ENCODE data around the gene PAXIP1.

PAXIP1 gene

DNA sequence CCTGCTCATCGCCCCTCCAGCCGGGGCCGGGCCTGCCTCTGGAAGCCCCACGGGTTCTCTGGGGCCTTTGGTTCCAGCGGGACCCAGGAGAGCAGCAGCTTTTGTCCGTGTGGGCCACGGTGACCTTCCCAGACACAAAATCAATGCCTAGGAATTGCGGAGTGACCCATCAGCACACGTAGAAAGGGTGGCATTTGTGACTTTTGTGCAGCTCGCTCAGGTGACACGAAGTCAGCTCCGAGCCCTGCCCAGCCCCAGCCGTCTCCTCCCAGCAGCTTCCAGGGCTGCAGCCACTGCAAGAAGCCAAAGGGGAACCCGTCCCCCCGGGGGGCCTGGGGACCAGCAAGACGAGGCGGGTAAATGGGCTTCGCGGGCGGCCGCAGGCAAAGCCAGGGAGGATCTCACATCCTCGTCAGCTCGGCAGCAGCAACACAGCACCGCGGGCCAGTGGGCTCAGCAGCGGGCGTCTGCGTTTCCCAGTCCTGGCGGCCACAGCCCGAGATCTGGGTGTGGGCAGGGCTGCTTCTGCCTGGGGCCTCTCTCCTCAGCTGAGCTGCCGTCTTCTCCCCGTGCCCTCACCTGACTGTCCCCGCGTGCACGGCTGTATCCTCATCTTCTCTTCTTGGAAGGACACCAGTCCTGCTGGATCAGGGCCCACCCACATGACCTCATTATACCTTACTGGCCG, 88.5 kb downstream of the PAXIP1 start:
- DNase-seq (ENCODE audit: low read depth in 2 of 3, low spot score in 2 of 3), result no peak

DNA sequence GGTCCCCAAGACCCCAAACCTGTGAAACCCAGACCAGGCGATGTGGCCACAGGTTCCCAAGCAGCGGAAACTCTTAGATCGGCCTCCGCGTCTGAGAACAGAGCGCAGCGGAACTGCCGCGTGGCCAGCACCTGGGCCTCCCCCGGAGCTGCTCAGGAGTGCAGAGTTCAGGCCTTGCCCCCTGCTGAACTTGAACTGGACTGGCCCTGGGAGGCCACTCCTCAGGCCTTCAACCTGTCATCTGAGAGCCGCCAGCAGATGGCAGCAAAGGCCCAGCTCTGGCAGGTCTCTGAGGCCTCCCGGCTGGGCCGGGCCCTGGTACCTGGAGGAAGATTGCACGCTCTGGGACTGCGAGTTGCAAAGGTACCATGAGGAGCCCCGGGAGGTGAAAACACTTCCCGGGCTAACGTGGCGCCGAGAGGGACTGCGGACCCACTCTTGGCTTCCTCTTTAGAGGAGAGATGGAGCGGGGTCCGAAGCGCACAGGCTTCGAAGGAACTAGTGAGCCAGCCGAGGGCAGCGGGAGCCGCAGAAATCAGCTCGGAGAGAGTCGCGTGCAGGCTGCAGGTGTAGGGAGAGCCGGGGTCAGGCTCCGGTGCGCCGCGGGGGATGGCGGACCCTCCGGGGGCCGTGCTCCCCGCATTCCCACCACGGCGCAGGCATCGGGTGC, 89.2 kb downstream of the PAXIP1 start:
- peak; percentile 65 to 91 (median 86) for DNase-seq (ENCODE audit: low read depth in 2 of 3, low spot score in 2 of 3)

DNA sequence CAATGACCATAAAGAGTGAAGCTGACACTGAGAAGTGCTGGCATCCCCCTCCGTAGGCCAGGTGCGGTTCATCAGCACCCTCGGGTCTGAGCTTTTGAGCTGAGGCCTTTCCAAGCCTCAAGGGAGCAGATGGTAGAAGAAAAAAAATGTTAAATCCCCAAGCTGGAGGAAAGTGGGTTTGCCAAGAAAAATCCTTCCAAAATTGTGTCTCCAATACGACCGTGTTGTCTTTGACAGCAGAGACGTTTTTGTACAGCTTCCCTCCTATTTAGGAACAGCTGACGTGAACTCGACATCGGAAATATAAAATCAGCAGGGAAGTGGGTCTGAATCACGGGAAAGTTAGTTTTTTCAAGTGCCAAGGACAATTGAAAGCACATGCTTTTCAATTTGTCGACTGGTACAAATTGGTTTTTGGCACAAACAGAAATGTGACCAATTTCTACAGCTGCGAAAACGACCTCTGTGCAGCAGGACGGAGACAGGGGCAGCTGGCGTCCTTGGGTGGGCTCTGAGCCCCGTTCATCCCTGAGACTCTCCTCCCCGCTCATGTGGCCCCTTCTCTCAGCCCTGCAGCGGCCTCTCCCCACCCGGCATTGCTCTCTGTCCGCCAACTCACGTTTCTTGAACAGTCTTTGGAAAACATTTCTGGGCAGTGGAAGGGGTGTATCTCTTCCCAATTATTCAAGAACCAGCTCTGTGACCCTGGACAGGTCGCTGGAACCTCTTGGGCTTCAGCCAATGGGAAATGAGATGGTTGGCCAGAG, 89.9 kb downstream of the PAXIP1 start:
- DNase-seq (ENCODE audit: low read depth in 2 of 3, low spot score in 2 of 3), result no peak

DNA sequence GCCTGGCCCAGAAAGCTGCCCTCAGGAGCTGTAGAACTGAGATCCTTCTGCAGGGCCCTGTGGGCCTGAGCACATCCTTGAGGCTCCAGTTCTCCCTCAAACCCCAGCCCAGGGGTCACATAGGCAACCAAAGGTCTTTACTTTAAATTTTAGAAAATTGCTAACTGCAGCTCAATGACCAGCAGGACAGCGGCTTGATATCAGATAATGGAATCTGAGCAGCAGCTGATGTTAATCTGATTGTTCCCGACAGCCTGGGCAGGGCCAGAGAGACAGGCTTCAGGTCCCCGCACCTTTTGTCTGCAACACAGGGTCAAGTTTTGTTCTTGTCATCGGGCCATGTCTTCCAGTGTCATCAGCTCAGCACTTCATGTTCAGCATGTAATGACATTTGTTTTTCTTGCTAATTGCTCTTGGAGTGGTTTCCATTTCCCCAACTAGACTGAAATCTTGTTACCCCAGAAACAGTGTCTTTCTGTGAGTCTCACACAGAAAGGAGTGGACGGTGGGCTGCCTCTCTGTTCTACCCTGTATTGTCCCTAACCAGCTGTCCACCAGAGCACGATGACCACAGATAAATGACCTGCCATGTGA, 91.0 kb downstream of the PAXIP1 start:
- DNase-seq (ENCODE audit: low read depth in 2 of 3, low spot score in 2 of 3), result no peak

DNA sequence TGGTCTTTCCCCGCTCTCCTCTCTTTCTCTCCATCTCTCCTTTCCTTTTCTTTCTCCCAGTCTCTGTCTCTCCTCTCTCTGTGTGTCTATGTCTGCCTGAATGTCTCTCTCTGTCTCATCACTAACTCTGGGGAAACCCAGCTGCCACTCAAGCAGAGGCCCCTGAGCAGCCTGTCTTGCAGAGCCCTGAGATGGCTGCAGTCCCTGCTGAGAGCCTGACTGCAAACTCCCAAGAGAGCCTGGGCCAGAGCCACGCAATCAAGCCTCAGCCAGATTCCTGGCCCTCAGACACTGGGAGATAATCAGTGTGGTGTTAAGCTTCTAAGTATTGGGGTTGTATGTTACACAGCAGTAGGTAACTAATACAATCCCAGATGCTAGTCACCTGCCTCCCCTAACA, 91.5 kb downstream of the PAXIP1 start:
- no peak for DNase-seq (ENCODE audit: low read depth in 2 of 3, low spot score in 2 of 3)

DNA sequence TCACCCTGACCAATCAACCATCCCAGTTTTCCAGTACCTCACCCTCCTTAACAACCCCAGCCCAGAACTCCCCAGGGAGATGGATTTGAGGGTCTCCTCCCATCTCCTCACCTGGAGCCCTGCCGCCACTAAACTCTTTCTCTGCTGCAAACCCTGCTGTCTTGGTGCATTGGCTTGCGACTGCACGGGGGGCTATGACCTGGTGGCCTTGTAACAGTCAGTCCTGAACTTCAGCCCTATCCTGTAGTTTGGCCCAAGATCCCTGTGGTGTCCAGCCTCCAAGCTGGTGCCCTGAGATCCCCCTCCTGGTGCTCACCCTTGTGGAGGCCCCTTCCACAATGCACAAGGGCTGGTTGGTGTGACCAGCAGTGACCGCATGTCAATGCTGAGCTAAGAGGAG, 91.9 kb downstream of the PAXIP1 start:
- no peak for DNase-seq (ENCODE audit: low read depth in 2 of 3, low spot score in 2 of 3)

DNA sequence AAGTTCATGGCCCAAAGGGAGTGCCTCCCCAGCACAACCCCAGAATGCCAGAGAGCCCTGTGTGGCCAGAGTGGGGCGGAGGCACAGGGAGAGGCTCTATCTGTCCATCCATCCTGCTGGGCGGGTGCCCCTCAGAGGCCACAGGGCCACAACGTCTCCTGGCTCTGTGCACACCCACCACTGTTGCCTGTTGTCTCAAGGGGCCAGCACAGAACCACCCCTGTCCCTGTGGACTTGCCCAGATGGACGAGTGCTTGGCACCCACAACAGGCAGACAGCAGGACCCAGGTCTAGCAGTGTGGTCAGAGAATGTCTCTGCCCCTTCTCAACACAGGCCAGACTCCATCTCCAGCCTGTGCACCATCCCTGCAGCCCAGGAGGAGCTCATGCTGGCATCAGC, 92.8 kb downstream of the PAXIP1 start:
- DNase-seq (ENCODE audit: low read depth in 2 of 3, low spot score in 2 of 3), result no peak

DNA sequence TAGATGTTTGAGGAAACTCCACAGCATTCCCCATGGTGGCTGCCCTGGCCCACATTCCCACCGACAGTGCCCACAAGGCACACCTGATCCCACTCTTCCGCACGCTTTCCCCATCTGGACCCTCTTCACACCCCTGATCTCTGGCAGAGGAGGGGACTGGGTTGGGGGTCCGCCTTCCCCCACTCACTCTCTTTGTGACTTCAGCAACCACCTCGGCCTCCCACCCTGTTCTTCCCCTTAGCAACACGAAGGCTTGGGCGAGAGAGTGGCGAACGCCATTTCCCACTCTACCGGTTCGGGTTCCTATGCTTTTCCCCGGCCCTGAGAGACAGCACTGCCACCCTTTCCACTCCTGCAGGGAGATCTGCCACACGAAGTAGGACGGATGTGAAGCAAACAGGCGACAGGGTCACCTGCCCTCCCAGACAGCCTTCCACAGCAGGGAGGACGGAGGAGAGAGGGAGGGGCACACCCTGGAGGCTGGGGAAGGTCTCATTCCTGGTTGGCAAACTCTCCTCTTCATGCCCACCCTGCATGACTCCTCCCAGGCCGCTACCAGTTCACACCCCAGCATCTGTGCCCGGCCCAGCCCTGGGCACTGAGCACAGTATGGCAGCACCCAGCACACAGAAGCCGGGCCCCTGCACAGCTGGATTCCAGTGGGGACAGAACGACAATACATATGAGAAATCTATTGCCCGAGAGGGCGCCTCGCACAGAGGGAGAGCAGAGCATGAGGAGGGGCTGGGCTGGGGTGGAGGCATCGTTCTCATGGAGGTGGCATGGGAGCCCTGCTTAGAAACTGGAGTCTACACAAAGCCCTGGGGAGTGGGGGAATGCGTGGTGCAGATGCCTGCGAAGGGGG, 93.5 kb downstream of the PAXIP1 start:
- no peak for DNase-seq (ENCODE audit: low read depth in 2 of 3, low spot score in 2 of 3)

DNA sequence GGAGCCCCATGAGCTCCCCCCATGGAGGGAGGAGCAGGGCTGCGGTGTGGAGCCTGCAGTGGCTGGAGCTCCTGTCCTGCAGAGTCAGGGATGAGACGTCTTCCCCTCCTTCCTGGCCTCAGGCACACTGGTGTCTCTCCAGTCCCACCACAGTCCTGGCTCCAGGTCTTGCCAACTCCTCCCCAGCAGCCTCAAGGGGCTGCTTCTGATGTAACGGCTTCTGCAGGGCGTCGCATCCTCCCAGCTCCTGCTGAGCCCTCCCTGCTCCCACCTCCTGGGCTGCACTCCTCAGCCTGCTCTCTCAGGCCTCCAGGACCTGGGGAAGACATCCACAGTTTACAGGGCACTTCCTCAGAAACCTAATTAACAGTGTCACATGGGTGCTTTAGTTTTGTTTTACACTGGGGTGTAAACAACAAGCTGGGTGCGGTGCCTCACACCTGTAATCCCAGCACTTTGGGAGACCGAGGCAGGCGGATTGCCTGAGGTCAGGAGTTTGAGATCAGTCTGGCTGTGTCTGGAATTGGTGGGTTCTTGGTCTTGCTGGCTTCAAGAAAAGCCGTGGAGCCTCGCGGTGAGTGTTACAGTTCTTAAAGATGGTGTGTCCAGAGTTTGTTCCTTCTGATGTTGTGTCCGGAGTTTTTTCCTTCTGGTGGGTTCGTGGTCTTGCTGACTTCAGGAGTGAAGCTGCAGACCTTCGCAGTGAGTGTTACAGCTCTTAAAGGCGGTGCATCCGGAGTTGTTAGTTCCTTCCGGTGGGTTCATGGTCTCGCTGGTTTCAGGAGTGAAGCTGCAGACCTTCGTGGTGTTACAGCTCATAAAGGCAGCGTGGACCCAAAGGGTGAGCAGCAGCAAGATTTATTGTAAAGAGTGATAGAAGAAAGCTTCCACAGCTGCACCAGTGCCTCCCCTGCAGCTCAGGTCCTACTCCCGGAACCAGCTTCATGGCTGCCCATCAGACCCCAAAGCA, 95.0 kb downstream of the PAXIP1 start:
- no peak for DNase-seq (ENCODE audit: low read depth in 2 of 3, low spot score in 2 of 3)

DNA sequence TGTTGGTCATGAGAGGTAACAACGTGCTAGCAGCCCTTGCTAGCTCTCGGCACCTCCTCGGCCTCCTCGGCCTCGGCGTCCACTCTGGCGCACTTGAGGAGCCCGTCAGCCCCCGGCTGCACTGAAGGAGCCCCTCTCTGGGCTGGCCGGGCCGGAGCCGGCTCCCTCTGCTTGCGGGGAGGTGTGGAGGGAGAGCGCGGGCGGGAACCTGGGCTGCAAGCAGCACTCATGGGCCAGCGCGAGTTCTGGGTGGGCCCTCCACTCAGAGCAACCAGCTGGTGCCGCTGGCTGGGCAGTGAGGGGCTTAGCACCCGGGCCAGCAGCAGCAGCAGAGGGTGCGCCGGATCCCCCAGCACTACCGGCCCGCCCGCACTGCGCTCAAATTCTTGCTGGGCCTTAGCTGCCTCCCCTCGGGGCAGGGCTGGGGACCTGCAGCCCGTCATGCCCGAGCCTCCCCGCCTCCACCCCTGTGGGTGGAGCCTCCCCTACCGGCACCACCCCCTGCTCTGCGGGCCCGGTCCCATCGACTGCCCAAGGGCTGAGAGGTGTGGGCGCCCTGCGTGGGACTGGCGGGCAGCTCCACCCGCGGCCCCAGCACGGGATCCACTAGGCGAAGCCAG, 96.1 kb downstream of the PAXIP1 start:
- no peak for DNase-seq (ENCODE audit: low read depth in 2 of 3, low spot score in 2 of 3)

DNA sequence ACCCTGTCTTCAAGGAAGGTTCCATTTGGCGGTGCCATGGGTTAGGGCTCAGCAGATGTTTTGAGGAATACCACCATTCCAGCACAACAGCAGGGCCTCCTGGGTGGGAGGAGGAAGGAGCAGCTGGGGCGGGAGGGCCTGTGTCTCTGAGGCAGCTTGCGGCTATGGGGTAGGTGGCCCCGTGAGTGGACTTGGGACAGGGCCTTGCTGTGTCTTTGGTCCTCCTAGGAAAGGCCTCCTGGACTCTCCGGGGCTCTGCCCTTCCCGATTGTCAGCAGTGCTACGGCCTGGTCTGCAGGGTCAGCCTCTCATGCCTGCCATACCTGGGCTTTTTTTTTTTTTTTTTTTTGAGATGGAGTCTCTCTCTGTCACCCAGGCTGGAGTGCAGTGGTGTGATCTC, 96.7 kb downstream of the PAXIP1 start:
- no peak for DNase-seq (ENCODE audit: low read depth in 2 of 3, low spot score in 2 of 3)

DNA sequence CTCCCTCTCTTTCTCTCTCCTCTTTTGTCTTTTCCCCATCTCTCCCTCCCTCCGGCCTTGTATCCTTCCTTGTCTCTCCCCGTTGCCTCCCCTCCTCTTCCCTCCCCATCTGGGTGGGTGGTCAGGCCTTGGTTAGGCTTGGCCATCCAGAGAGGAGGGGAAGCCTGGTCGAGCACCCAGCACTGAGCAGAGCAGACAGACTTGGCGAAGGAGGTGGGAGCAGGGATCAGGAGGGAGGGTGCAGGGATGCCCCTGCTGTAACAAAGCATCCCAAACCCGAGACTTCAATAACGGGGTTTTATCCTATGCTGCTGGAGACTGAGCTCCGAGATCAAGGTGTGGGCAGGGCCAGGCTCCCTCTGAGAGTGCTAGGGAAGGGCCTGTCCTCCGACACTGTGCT, 97.3 kb downstream of the PAXIP1 start:
- DNase-seq (ENCODE audit: low read depth in 2 of 3, low spot score in 2 of 3), result no peak

DNA sequence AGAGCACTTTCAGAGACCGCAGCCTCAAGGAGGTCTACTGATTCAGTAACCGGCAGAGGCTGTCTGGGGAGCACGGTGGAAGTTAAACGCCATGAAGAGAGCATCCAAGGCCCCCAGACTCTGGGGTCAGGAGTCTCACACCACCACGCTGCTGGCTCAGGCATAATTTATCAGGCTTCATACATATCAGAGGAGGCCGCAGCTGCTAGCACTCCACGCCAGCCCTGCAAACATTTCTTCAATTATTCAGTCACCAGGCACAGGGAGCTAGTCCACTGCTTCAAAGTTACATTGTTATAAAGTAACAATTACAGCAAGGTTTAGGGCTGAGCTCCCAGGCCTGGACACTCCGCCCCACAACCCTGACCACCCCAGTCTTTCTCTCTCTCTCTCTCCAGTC, 97.8 kb downstream of the PAXIP1 start:
- no peak for DNase-seq (ENCODE audit: low read depth in 2 of 3, low spot score in 2 of 3)

DNA sequence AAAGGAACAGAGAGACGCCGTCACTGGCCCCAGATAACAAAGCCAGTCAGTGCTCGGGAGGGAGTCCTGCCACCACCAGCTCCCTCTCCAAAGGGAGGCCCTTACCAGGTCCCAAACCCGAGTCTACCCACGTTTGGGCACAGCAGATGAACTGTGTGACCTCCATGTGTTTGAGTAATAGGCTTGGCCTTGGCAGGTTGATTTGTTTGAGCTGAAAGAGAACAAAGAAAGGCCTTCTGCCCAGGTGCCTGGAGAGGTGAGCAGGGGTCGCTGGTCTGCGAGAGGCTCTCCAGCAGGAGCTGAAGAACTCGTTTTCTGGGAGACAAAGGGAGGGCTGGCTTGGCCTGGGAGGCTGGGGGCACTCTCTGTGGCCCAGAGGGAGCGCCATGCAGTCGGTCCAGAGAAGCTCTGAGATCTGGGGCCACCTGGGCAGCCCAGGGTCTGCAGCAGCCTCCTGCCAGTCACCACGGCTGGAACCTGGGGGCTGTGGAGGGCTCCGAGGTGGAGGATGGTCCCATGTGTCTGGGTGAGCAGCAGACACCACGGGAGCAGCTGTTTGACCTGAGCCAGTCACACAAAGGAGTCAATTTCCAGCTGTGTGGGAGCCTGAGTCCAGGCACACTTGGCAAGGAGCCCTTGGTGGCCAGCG, 99.7 kb downstream of the PAXIP1 start:
- DNase-seq (ENCODE audit: low read depth in 2 of 3, low spot score in 2 of 3), result no peak

DNA sequence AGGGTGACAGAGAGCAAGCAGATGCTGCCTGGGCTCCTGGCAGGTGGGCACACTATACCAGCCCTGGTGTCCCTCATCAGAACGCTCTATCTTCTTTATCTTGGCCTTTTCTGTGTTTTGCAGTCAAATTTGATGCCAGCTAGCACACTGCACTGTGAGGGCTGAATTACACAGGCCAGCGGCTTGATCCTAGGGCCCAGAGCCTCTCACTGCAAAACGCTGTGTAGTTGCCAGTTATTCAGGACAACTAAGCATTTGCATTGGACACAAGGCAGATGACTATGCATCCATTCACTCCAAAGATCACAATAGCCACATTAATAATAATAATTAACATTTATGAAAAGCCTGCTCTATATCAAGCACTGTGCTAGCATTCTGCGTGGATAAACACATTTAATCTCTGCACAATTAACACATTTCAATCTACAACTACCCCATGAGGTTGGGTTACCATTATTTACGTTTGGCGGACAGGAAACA, 100.3 kb downstream of the PAXIP1 start:
- no peak for DNase-seq (ENCODE audit: low read depth in 2 of 3, low spot score in 2 of 3)

DNA sequence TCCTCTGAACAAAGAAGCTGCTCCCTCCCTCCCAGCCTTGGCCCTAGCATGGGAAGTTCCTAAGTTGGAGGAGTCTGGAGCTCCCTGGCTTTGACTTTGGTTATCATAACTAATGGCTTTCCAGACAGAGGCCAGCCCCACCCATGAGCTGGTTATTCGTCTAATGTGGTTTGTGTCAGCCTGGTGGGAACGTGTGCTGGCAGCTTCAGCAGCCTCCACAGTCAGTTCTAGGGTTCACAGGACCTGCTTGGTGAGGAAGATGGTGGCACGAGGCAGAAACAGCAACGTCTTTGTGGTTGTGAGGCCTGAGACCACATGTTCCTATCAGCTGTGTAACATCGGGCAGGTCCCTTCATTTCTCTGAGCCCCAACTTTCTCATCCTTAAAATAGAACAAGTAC, 103.1 kb downstream of the PAXIP1 start:
- no peak for DNase-seq (ENCODE audit: low read depth in 2 of 3, low spot score in 2 of 3)

DNA sequence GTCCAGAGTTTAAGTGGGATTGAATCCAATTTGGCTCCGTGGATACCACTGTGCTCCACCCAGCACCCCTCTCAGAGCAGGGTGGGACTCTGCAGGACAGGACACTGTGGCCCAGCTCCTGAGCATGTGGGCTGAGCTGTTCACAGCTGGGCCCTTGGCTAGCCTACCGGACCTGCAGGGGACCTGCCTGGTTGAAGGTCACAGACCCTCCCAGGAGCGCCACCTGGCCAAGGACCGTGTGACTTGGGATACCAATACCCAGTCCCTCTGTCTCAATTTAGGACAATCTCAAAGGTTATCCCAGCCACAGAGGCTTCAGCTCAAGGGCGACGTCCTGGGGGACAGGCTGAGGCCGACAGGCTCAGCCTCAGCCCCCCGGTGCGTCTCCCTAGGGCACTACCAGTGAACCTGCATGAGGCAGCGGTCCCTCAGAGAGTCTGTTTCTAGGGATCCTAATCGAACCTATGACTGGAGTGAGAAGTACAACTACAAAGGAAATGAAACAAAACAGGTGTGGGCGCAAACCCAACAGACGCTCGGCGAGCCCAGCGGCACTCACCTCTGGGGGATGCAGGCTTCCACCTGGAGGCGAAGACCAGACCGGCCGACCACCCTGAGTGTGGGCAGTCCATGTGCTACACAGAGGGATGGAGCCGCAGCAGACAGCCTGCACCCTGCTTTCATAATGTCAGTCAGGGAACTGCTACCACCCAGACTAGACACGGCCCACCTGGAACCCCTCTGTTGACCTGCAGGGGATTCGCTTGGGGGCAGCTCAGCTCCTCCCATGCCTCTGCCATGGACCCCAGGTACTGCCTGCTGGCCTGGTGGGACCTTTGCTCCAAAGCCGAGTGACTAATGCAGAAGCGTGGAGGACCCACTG, 103.7 kb downstream of the PAXIP1 start:
- DNase-seq (ENCODE audit: low read depth in 2 of 3, low spot score in 2 of 3), result no peak

DNA sequence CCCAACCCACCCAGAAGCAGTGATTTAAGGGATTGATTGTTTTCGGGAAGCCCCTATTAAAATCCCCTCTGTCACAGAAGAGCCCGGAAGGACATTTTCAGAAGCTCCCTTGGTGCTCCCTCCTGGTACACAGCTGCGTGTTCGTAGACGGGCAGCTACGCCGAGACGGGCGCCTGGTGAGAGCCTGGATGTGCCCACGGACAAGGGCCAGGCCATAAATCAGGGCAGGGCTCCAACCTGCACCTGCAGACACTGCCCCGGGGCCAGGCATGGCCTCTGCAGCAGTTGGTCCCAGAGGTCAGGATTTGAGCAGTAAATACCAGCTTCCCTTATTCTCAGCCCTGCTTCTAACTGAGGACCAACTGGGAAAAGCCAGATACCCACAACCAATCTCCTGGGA, 106.8 kb downstream of the PAXIP1 start:
- no peak for DNase-seq (ENCODE audit: low read depth in 2 of 3, low spot score in 2 of 3)
